HL-60 (cell line): Measurements from ENCODE around the gene AKT1.

Source experiments
- GABPA ChIP-seq: IDR thresholded peaks from 2 replicates; pipeline ENCODE4 v1.6.1; 2012; ENCODE audit warnings: low read depth
- POLR2AphosphoS5 ChIP-seq: IDR thresholded peaks from 2 replicates; pipeline ENCODE4 v1.6.1; 2012; ENCODE audit warnings: low read depth
- SPI1 ChIP-seq: IDR thresholded peaks from 2 replicates; pipeline ENCODE4 v1.6.1; 2012; ENCODE audit warnings: low read depth, mild to moderate bottlenecking, borderline replicate concordance
- TF ChIP-seq, protein P1 (sequence below): IDR thresholded peaks from one replicate; pipeline ENCODE4 v1.5.1; 2011; ENCODE audit warnings: low read length, control low read depth, inconsistent platforms; ENCODE audit not compliant: insufficient read depth
- TF ChIP-seq, protein P2 (sequence below): IDR thresholded peaks from 2 replicates; pipeline ENCODE4 v1.6.1; 2012; ENCODE audit warnings: low read depth; ENCODE audit not compliant: insufficient replicate concordance

DNA sequence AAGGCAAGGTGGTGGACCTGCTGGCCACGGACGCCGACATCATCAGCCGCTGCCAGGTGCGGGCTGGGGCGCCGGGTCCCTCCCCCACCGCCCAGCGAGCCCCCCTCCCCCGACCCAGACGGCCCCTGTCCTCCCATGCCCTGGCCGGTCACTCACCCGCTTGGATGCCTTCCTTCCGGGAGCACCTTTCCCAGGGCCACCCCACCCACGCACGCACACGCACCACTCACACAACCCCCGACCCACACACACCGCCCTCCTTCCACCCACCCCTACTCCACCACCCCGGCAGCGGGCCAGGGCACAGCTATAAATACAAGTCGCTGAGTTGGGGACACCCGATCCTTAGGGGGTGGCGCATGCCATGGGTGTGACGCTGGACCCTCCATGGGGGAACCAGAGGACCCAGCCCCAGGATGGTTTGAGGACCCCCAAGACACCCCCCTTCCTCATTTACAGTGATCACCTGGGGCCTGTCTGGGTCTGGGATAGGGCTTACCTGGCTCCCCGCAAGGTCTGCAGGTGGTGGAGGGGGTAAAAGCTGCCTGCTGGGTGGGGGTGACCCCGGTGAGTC is 71.1 kb downstream of the AKT1 start:
- TF ChIP-seq, protein P1, sequence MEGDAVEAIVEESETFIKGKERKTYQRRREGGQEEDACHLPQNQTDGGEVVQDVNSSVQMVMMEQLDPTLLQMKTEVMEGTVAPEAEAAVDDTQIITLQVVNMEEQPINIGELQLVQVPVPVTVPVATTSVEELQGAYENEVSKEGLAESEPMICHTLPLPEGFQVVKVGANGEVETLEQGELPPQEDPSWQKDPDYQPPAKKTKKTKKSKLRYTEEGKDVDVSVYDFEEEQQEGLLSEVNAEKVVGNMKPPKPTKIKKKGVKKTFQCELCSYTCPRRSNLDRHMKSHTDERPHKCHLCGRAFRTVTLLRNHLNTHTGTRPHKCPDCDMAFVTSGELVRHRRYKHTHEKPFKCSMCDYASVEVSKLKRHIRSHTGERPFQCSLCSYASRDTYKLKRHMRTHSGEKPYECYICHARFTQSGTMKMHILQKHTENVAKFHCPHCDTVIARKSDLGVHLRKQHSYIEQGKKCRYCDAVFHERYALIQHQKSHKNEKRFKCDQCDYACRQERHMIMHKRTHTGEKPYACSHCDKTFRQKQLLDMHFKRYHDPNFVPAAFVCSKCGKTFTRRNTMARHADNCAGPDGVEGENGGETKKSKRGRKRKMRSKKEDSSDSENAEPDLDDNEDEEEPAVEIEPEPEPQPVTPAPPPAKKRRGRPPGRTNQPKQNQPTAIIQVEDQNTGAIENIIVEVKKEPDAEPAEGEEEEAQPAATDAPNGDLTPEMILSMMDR, result no peak
- TF ChIP-seq POLR2AphosphoS5 (no peak), SPI1 (no peak), GABPA (no peak)
- TF ChIP-seq, protein P2, sequence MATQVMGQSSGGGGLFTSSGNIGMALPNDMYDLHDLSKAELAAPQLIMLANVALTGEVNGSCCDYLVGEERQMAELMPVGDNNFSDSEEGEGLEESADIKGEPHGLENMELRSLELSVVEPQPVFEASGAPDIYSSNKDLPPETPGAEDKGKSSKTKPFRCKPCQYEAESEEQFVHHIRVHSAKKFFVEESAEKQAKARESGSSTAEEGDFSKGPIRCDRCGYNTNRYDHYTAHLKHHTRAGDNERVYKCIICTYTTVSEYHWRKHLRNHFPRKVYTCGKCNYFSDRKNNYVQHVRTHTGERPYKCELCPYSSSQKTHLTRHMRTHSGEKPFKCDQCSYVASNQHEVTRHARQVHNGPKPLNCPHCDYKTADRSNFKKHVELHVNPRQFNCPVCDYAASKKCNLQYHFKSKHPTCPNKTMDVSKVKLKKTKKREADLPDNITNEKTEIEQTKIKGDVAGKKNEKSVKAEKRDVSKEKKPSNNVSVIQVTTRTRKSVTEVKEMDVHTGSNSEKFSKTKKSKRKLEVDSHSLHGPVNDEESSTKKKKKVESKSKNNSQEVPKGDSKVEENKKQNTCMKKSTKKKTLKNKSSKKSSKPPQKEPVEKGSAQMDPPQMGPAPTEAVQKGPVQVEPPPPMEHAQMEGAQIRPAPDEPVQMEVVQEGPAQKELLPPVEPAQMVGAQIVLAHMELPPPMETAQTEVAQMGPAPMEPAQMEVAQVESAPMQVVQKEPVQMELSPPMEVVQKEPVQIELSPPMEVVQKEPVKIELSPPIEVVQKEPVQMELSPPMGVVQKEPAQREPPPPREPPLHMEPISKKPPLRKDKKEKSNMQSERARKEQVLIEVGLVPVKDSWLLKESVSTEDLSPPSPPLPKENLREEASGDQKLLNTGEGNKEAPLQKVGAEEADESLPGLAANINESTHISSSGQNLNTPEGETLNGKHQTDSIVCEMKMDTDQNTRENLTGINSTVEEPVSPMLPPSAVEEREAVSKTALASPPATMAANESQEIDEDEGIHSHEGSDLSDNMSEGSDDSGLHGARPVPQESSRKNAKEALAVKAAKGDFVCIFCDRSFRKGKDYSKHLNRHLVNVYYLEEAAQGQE, result no peak
